Keratinocyte (primary cell): Measurements from ENCODE around the gene SMURF1. TPM values are rescaled to one million over a fixed set of nuclear protein-coding genes. Genes with fewer than 3 reads are reported as not detected.

Experiments used
- DNase-seq: peaks from one replicate; pipeline ENCODE4 v3.0.0-alpha.2; 2011; ENCODE audit warnings: low read depth, missing footprints, low spot score
- FAIRE-seq: peaks from 2 replicates; lab custom pipeline; 2011; peaks lifted over from hg19 to GRCh38; lab: Jason Lieb, UNC
- H2AFZ ChIP-seq: 2 replicates; pipeline ENCODE4 v1.6.0; 2012; ENCODE audit warnings: low read length, control low read depth, inconsistent platforms; ENCODE audit not compliant: control insufficient read depth
- H3K27ac ChIP-seq: 2 replicates; pipeline ENCODE4 v1.5.1; 2011; ENCODE audit warnings: low read length; ENCODE audit not compliant: control insufficient read depth, insufficient read depth
- H3K27me3 ChIP-seq: 3 replicates; pipeline ENCODE4 v1.6.0; 2011; ENCODE audit warnings: low read length; ENCODE audit not compliant: control insufficient read depth, insufficient read depth; ENCODE audit errors: extremely low read depth
- H3K36me3 ChIP-seq, 2 experiments: 2 replicates in 1 of 2; 3 replicates in 1 of 2; pipeline ENCODE4 v1.5.1; 2011; ENCODE audit warnings: low read length in 2 of 2, mild to moderate bottlenecking in 1 of 2; ENCODE audit not compliant: control insufficient read depth in 2 of 2, insufficient read depth in 2 of 2; ENCODE audit errors: extremely low read depth in 1 of 2
- H3K4me1 ChIP-seq: 3 replicates; pipeline ENCODE4 v1.5.1; 2011; ENCODE audit warnings: low read length; ENCODE audit not compliant: control insufficient read depth, insufficient read depth; ENCODE audit errors: extremely low read depth
- H3K4me2 ChIP-seq: 3 replicates; pipeline ENCODE4 v1.6.0; 2011; ENCODE audit warnings: low read depth, low read length; ENCODE audit not compliant: control insufficient read depth, insufficient read depth; ENCODE audit errors: extremely low read depth
- H3K4me3 ChIP-seq, 3 experiments: fragments of 200-600 bp in 1 of 3; sonication (generic) in 1 of 3; 2 replicates in 2 of 3; 3 replicates in 1 of 3; pipeline ENCODE4 v1.5.1; 2011 to 2016; ENCODE audit warnings: low read length in 3 of 3, mild to moderate bottlenecking in 3 of 3, control low read depth in 2 of 3, inconsistent platforms in 1 of 3, low read depth in 1 of 3, mixed read lengths in 1 of 3, mixed run types in 1 of 3, moderate library complexity in 1 of 3; ENCODE audit not compliant: control insufficient read depth in 2 of 3, insufficient read depth in 2 of 3; ENCODE audit errors: extremely low read depth in 1 of 3
- H3K79me2 ChIP-seq: 2 replicates; pipeline ENCODE4 v1.6.0; 2012; ENCODE audit warnings: low read length; ENCODE audit not compliant: control insufficient read depth, insufficient read depth
- H3K9ac ChIP-seq: 3 replicates; pipeline ENCODE4 v1.6.0; 2011; ENCODE audit warnings: low read length; ENCODE audit not compliant: control insufficient read depth, insufficient read depth; ENCODE audit errors: extremely low read depth
- H3K9me1 ChIP-seq: 3 replicates; pipeline ENCODE4 v1.6.0; 2011; ENCODE audit warnings: low read length; ENCODE audit not compliant: control insufficient read depth, insufficient read depth; ENCODE audit errors: extremely low read depth
- H3K9me3 ChIP-seq: 2 replicates; pipeline ENCODE4 v1.5.1; 2012; ENCODE audit warnings: low read depth, low read length; ENCODE audit not compliant: control insufficient read depth
- H4K20me1 ChIP-seq: 3 replicates; pipeline ENCODE4 v1.6.0; 2011; ENCODE audit warnings: low read length; ENCODE audit not compliant: control insufficient read depth, insufficient read depth; ENCODE audit errors: extremely low read depth
- EZH2 ChIP-seq: IDR thresholded peaks from one replicate; pipeline ENCODE4 v1.6.1; 2012; ENCODE audit warnings: inconsistent platforms, mild to moderate bottlenecking, low read length, moderate library complexity
- dilution Hi-C: fragments of 300-500 bp; cut with MboI; formaldehyde crosslinking; loops from one replicate; pipeline ENCODE4 v1.7.0; 2020; ENCODE audit warnings: low sequenced_read_pairs; ENCODE audit not compliant: extremely low pct_ligation_motif_present
- polyA plus RNA-seq, 5 experiments: library from polyadenylated mRNA; depleted of rRNA in 3 of 5; stranded (reverse) in 3 of 5; stranded (forward) in 1 of 5; unstranded in 1 of 5; fragments of >200 nt; gene quantifications; 1 replicate in 1 of 5; 2 replicates in 3 of 5; 3 replicates in 1 of 5; pipeline versions ENCODE4 v1.2.1 to v1.2.3, GENCODE V29; 2011 to 2012; ENCODE audit warnings: missing spikeins in 2 of 5, low read depth in 1 of 5, low replicate concordance in 1 of 5
- TF ChIP-seq, protein P1 (sequence below), 3 experiments: IDR thresholded peaks in 1 of 3; conservative IDR thresholded peaks in 1 of 3; optimal IDR thresholded peaks in 1 of 3; 2 replicates in 2 of 3; 3 replicates in 1 of 3; pipeline versions ENCODE3 to v1.5.1; 2011; ENCODE audit warnings: low read length in 3 of 3, mild to moderate bottlenecking in 3 of 3, moderate library complexity in 2 of 3, control low read depth in 1 of 3, inconsistent platforms in 1 of 3; ENCODE audit not compliant: insufficient read depth in 2 of 3; ENCODE audit errors: extremely low read depth in 1 of 3

Gene SMURF1
- polyA plus RNA-seq, 1 donor (not counting 4 experiments of a cell fraction or from before 2014, with no cell fraction given): 22.2 TPM

DNA sequence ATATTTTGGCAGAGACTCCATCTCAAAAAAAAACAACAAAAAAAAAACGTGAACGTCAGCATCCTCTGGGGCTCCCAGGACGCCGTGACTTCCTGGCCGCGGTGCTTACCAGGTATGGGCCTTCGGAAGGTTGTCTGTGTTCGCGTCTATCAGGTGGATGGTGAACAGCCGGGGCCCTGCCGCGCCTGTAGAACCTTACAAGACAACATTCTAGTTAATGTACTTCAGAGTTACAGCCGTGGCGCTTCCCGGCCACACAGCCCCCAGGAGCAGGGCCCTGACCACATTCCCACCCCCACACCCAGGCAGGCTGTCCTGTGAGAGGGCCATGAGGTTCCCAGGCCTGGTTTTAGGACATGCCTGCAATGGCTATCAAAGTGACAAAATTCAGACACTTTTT is 111.0 kb downstream of the SMURF1 start:
- Histone ChIP-seq H4K20me1 (no peaks in the 10 kb centered on the region), H3K4me2 (no peak overlapping the region), H3K36me3 (peaks cover 47 to 56% of the 10 kb centered on the region in 2 experiments), H3K9me1 (no peaks in the 10 kb centered on the region), H2AFZ (no peak overlapping the region), H3K4me1 (no peaks in the 10 kb centered on the region), H3K79me2 (peaks cover 2% of the 10 kb centered on the region), H3K9me3 (no peaks in the 10 kb centered on the region), H3K4me3 (no peak overlapping the region), H3K27ac (no peak overlapping the region), H3K9ac (no peak overlapping the region), H3K27me3 (no peaks in the 10 kb centered on the region)
- FAIRE-seq (no peak), DNase-seq (no peak)
- TF ChIP-seq, protein P1, sequence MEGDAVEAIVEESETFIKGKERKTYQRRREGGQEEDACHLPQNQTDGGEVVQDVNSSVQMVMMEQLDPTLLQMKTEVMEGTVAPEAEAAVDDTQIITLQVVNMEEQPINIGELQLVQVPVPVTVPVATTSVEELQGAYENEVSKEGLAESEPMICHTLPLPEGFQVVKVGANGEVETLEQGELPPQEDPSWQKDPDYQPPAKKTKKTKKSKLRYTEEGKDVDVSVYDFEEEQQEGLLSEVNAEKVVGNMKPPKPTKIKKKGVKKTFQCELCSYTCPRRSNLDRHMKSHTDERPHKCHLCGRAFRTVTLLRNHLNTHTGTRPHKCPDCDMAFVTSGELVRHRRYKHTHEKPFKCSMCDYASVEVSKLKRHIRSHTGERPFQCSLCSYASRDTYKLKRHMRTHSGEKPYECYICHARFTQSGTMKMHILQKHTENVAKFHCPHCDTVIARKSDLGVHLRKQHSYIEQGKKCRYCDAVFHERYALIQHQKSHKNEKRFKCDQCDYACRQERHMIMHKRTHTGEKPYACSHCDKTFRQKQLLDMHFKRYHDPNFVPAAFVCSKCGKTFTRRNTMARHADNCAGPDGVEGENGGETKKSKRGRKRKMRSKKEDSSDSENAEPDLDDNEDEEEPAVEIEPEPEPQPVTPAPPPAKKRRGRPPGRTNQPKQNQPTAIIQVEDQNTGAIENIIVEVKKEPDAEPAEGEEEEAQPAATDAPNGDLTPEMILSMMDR (optimal IDR thresholded peaks at IDR 0.05 in 1 of 3, IDR thresholded peaks at IDR 0.05 in 1 of 3, conservative IDR thresholded peaks at IDR 0.05 in 1 of 3; ENCODE audit: extremely low read depth in 1 of 3, insufficient read depth in 2 of 3, low read length in 3 of 3): no peak
- no peak for TF ChIP-seq EZH2
- dilution Hi-C loops: no loop called here

DNA sequence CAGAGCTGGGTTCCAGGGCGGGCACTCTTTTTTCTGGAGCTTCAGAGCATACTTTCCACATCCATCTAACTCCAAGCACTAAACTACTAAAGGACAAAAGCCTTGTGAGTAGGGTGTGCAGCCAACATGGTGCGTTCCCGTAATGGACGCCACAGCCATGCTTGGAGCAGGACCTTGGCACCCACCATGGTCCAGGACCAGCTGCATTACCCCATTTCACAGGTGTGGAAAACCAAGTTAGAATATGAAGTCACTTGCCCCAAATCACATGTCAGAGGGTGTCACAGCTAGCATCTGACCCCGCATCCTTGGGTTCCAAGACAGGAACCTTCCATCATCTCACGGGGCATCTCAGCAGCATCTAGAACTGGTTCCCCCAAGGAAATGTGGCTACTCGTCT is 112.4 kb downstream of the SMURF1 start:
- Histone ChIP-seq H3K4me2 (no peak overlapping the region), H3K4me1 (no peaks in the 10 kb centered on the region), H3K79me2 (no peaks in the 10 kb centered on the region), H3K9me3 (no peaks in the 10 kb centered on the region), H3K9ac (no peak overlapping the region), H4K20me1 (no peaks in the 10 kb centered on the region), H3K27me3 (no peaks in the 10 kb centered on the region), H3K4me3 (no peak overlapping the region), H3K27ac (no peak overlapping the region), H3K36me3 (peaks cover 41 to 52% of the 10 kb centered on the region in 2 experiments), H2AFZ (no peak overlapping the region), H3K9me1 (no peaks in the 10 kb centered on the region)
- FAIRE-seq (no peak), DNase-seq (no peak)
- no peak for TF ChIP-seq EZH2
- TF ChIP-seq, protein P1 (optimal IDR thresholded peaks at IDR 0.05 in 1 of 3, IDR thresholded peaks at IDR 0.05 in 1 of 3, conservative IDR thresholded peaks at IDR 0.05 in 1 of 3; ENCODE audit: extremely low read depth in 1 of 3, insufficient read depth in 2 of 3, low read length in 3 of 3): no peak
- dilution Hi-C loops: no loop called here
